SK-N-DZ (cell line): ENCODE data around the gene GSS.

Experiments used
- small RNA-seq, 2 experiments: library from RNA; depleted of rRNA; stranded (forward); fragments of <200 nt; gene quantifications; one replicate each; pipeline ENCODE3, GENCODE V24; 2014

Gene GSS

Small RNA genes within 50 kb of the gene (small RNA-seq; reads per million reads assigned to genes)
- gene MIR499A: 0 to 0.04 reads per million in 2 experiments
